HEK293 (cell line): ENCODE measurements around the gene KRT81.
"Not testable (repeated sequence)": the region's sequence is repeated elsewhere in the genome, so short reads cannot be mapped to it uniquely, and the experiment has no call there.

Source experiments
- CTCF ChIP-seq: fragments of 450-650 bp; formaldehyde crosslinking; IDR thresholded peaks from 2 replicates; pipeline ENCODE4 v1.5.1; 2016; ENCODE audit warnings: missing biosample characterization, missing genetic modification characterization
- SP2 ChIP-seq: fragments of 450-650 bp; formaldehyde crosslinking; IDR thresholded peaks from 2 replicates; pipeline ENCODE4 v1.5.1; 2016; ENCODE audit warnings: missing biosample characterization, missing genetic modification characterization
- SP3 ChIP-seq: fragments of 450-650 bp; formaldehyde crosslinking; IDR thresholded peaks from 2 replicates; pipeline ENCODE4 v1.5.1; 2016; ENCODE audit warnings: missing biosample characterization, missing genetic modification characterization
- ZNF175 ChIP-seq: fragments of 450-650 bp; formaldehyde crosslinking; IDR thresholded peaks from 2 replicates; pipeline ENCODE4 v1.5.1; 2016; ENCODE audit warnings: missing biosample characterization, missing genetic modification characterization
- ZNF19 ChIP-seq: fragments of 450-650 bp; formaldehyde crosslinking; IDR thresholded peaks from 2 replicates; pipeline ENCODE4; 2016; ENCODE audit warnings: missing biosample characterization, missing genetic modification characterization, low read depth
- ZNF248 ChIP-seq: fragments of 450-650 bp; formaldehyde crosslinking; IDR thresholded peaks from 2 replicates; pipeline ENCODE4 v1.5.1; 2017; ENCODE audit warnings: missing biosample characterization, missing genetic modification characterization
- ZNF488 ChIP-seq: fragments of 450-650 bp; formaldehyde crosslinking; IDR thresholded peaks from 2 replicates; pipeline ENCODE4 v1.5.1; 2016; ENCODE audit warnings: missing biosample characterization, missing genetic modification characterization
- ZNF561 ChIP-seq: fragments of 450-650 bp; IDR thresholded peaks from 2 replicates; pipeline ENCODE4 v1.5.1; 2018; ENCODE audit warnings: missing biosample characterization, missing genetic modification characterization, borderline replicate concordance
- ZNF768 ChIP-seq: fragments of 450-650 bp; formaldehyde crosslinking; IDR thresholded peaks from 2 replicates; pipeline ENCODE4 v1.5.1; 2018; ENCODE audit warnings: missing biosample characterization, mild to moderate bottlenecking, missing genetic modification characterization

- not testable (repeated sequence) for TF ChIP-seq CTCF (tag by site-specific recombination); ZNF488 (tag by site-specific recombination); SP2 (tag by site-specific recombination); ZNF19 (tag by site-specific recombination); ZNF561 (tag by site-specific recombination); ZNF175 (tag by site-specific recombination); SP3; ZNF768 (tag by site-specific recombination); ZNF248
Observed at GRCh38 chr12:52301721-52302120, 10.4 kb upstream of the KRT81 start.
